ENCODE data around the gene NNT. TPM values are rescaled to one million over a fixed set of nuclear protein-coding genes. Genes with fewer than 3 reads are reported as not detected.
"Not testable (repeated sequence)": the region's sequence is repeated elsewhere in the genome, so short reads cannot be mapped to it uniquely, and the experiment has no call there.

The NNT gene
- total RNA-seq, 2 experiments from 2014 or later, result 103 to 115 TPM

GRCh38 chr5:43730832-43731342 is 127.9 kb downstream of the NNT start:
- Mint-ChIP-seq H3K36me3 (no peaks in the 10 kb centered on the region), H3K27me3 (peaks cover 12% of the 10 kb centered on the region), H3K27ac (no peak overlapping the region), H3K9me3 (ENCODE audit: low read depth) (no peaks in the 10 kb centered on the region), H3K4me3 (no peak overlapping the region), H3K4me1 (no peaks in the 10 kb centered on the region)
- no peak for ATAC-seq
- CTCF ChIA-PET, result interaction anchor here (1.2 kb wide), 1 partner anchor 99 kb away, joined by 5 read pairs; no protein-coding TSS in a partner anchor
- no peak for DNase-seq

- DNase-seq (no peak), ATAC-seq (no peak)
- no peak overlapping the region for H3K4me3 Mint-ChIP-seq
- no peak overlapping the region for H3K27ac Mint-ChIP-seq
- peaks cover 12% of the 10 kb centered on the region for H3K27me3 Mint-ChIP-seq
- CTCF ChIA-PET, result interaction anchor here (1.2 kb wide), 1 partner anchor 100 kb away, joined by 5 read pairs; no protein-coding TSS in a partner anchor
- H3K4me1 Mint-ChIP-seq, result no peaks in the 10 kb centered on the region
- no peaks in the 10 kb centered on the region for H3K9me3 Mint-ChIP-seq (ENCODE audit: low read depth)
- H3K36me3 Mint-ChIP-seq, result no peaks in the 10 kb centered on the region
Measured at GRCh38 chr5:43731573-43731972, 128.6 kb downstream of the NNT start.

GRCh38 chr5:43745923-43746548 is 143.1 kb downstream of the NNT start:
- ATAC-seq; H3K27ac Mint-ChIP-seq; H3K4me3 Mint-ChIP-seq; DNase-seq; H3K4me1 Mint-ChIP-seq; CTCF ChIA-PET; H3K36me3 Mint-ChIP-seq; H3K27me3 Mint-ChIP-seq; H3K9me3 Mint-ChIP-seq (ENCODE audit: low read depth): not testable (repeated sequence)

- no peak for DNase-seq
- no peak for ATAC-seq
- CTCF ChIA-PET, result no interaction called here
- Mint-ChIP-seq H3K4me1 (no peaks in the 10 kb centered on the region), H3K4me3 (no peak overlapping the region), H3K36me3 (no peaks in the 10 kb centered on the region), H3K9me3 (ENCODE audit: low read depth) (no peaks in the 10 kb centered on the region), H3K27me3 (no peaks in the 10 kb centered on the region), H3K27ac (no peak overlapping the region)
Measured at GRCh38 chr5:43750809-43751208, 147.8 kb downstream of the NNT start.

GRCh38 chr5:43753069-43753468 is 150.1 kb downstream of the NNT start:
- Mint-ChIP-seq H3K4me3 (no peak overlapping the region), H3K36me3 (no peaks in the 10 kb centered on the region), H3K27me3 (no peaks in the 10 kb centered on the region), H3K4me1 (no peaks in the 10 kb centered on the region), H3K9me3 (ENCODE audit: low read depth) (peaks cover 3% of the 10 kb centered on the region), H3K27ac (no peak overlapping the region)
- CTCF ChIA-PET, result no interaction called here
- DNase-seq, result no peak
- ATAC-seq, result no peak

Other genes with a start within 250 kb of the NNT start
- gene CCL28, start 190.8 kb upstream of the NNT start, total RNA-seq, result 10 to 100 TPM; 10.0 to 11.6 TPM
- gene TMEM267, start 119.3 kb upstream of the NNT start, total RNA-seq, result 10 to 100 TPM; 13.9 to 21.9 TPM
- 1 to 10 TPM; 7.0 to 9.8 TPM for gene C5orf34, start 88.0 kb upstream of the NNT start, total RNA-seq
- 10 to 100 TPM; 34.0 to 42.9 TPM for gene PAIP1, start 46.1 kb upstream of the NNT start, total RNA-seq

Measured in activated CD8-positive, alpha-beta memory T cell treated with anti-CD3 and anti-CD28 coated beads, Interleukin-2, amount 10 ng/mL, durations not matched to agents 7 days and 5 days (primary cell).